Erythroblast (primary cell): ENCODE results near the gene STRN.

Experiments
- GATA1 ChIP-seq: IDR thresholded peaks from 2 replicates; pipeline ENCODE4 v1.6.1; 2011; ENCODE audit warnings: low read depth, mild to moderate bottlenecking, control low read depth, low read length, moderate library complexity
- POLR2A ChIP-seq: IDR thresholded peaks from 2 replicates; pipeline ENCODE4 v1.6.1; 2011; ENCODE audit warnings: mild to moderate bottlenecking, low read length

- no peak for TF ChIP-seq POLR2A
- TF ChIP-seq GATA1 = no peak
These were observed 63.8 kb downstream of the STRN start for GRCh38 chr2:36902385-36903120.
